ENCODE results near the gene CSNK2A3. TPM values are rescaled to one million over a fixed set of nuclear protein-coding genes. Genes with fewer than 3 reads are reported as not detected.
"Not testable (repeated sequence)": the region's sequence is repeated elsewhere in the genome, so short reads cannot be mapped to it uniquely, and the experiment has no call there.

The CSNK2A3 gene
- 2.8 TPM for polyA plus RNA-seq
- long read RNA-seq, donor 1, partial matches to known transcripts = 0 of 3 reads
- long read RNA-seq, donor 1, other reads (novel, unspliced or antisense) = 0 of 3 reads
- long read RNA-seq, donor 2, partial matches to known transcripts = 0 of 3 reads
- long read RNA-seq, donor 2, other reads (novel, unspliced or antisense) = 0 of 3 reads
- long read RNA-seq, donor 3 = 0 reads
- long read RNA-seq, donor 4 = 0 reads
- long read RNA-seq, donor 5, partial matches to known transcripts = 0 of 1 reads
- long read RNA-seq, donor 5, other reads (novel, unspliced or antisense) = 0 of 1 reads
- long read RNA-seq, donor 6, transcript CSNK2A3-201 (1 exons, 1,416 nt) = major isoform, 6 of 6 reads
- long read RNA-seq, donor 6, partial matches to known transcripts = 0 of 6 reads
- long read RNA-seq, donor 6, other reads (novel, unspliced or antisense) = 0 of 6 reads
- long read RNA-seq, donor 7, partial matches to known transcripts = 0 of 1 reads
- long read RNA-seq, donor 7, other reads (novel, unspliced or antisense) = 0 of 1 reads
- long read RNA-seq, donor 8, partial matches to known transcripts = 0 of 4 reads
- long read RNA-seq, donor 8, other reads (novel, unspliced or antisense) = 0 of 4 reads
- long read RNA-seq, donor 9, transcript CSNK2A3-201 (1 exons, 1,416 nt) = major isoform, 7 of 7 reads
- long read RNA-seq, donor 9, partial matches to known transcripts = 0 of 7 reads
- long read RNA-seq, donor 9, other reads (novel, unspliced or antisense) = 0 of 7 reads
- long read RNA-seq, donor 10 = 0 reads
- long read RNA-seq, donor 11, partial matches to known transcripts = 0 of 1 reads
- long read RNA-seq, donor 11, other reads (novel, unspliced or antisense) = 0 of 1 reads

DNA sequence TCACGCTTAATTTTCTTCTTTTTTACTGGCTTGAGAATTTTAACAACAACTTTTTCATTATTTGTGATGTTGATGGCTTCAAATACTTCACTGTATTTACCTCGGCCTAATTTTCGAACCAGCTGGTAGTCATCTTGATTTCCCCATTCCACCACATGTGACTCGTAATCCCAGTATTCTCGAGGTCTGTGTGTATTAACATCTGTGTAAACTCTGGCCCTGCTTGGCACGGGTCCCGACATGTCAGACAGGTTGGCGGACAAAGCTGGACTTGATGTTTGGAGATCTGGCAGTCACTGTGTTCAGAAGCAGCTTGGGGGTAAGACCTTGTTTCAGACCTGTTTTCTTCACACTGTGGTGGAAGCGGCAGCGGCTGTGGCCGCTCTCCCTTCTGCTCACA is at the start of gene CSNK2A3:
CSNK2A3 (minus strand) TSS at position 373 of the 400 bp plus-strand sequence; CDS start at position 242, 131 bp downstream.
- H3K36me3 ChIP-seq (ENCODE audit: control insufficient read depth, insufficient read depth, low read length); H3K27ac ChIP-seq (ENCODE audit: low read length); H3K27me3 ChIP-seq (ENCODE audit: control insufficient read depth, insufficient read depth, low read length); H3K4me1 ChIP-seq (ENCODE audit: control insufficient read depth, insufficient read depth, low read length); H3K9me3 ChIP-seq (ENCODE audit: control insufficient read depth, low read depth, low read length); H3K4me3 ChIP-seq (ENCODE audit: low read length); DNase-seq: not testable (repeated sequence)
- WGBS (ENCODE audit: insufficient coverage, low lambda C conversion rate) = 92% methylated on average over 2 of the region's 11 CpGs

DNA sequence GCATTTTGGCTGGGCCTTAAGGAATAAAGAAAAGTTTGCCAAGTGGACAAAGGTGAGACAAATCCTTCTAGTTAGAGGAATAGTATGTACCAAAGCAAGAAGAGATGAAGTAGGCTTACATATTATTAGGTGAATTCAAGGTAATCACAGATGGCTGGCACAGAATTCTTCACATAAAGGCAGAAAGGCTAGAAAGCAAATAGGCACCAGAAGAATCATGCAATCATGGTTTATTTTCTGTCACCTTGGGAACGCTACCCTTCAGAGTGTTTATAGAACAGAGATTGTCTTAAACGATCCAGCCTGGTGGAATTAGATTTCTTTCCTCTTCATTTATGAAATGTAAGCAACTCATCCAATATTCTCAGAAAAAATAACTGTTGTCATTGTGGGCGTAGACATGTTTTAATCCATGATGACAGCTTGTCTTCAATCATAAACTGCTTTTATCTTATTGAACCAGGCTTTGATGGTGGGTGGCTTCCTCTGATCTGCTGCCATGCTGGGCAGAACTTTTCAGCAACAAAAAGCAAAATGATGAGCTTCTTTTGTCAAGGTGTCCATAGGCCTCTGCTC is 49.0 kb upstream of the CSNK2A3 start:
- Histone ChIP-seq H3K9me3 (ENCODE audit: control insufficient read depth, low read depth, low read length) (no peaks in the 10 kb centered on the region), H3K4me1 (ENCODE audit: control insufficient read depth, insufficient read depth, low read length) (no peaks in the 10 kb centered on the region), H3K36me3 (ENCODE audit: control insufficient read depth, insufficient read depth, low read length) (no peaks in the 10 kb centered on the region), H3K4me3 (ENCODE audit: low read length) (no peak overlapping the region), H3K27ac (ENCODE audit: low read length) (no peak overlapping the region), H3K27me3 (ENCODE audit: control insufficient read depth, insufficient read depth, low read length) (peaks cover 13% of the 10 kb centered on the region)
- DNase-seq = no peak
- WGBS (ENCODE audit: insufficient coverage, low lambda C conversion rate) = 62% methylated on average over 3 of the region's 3 CpGs

DNA sequence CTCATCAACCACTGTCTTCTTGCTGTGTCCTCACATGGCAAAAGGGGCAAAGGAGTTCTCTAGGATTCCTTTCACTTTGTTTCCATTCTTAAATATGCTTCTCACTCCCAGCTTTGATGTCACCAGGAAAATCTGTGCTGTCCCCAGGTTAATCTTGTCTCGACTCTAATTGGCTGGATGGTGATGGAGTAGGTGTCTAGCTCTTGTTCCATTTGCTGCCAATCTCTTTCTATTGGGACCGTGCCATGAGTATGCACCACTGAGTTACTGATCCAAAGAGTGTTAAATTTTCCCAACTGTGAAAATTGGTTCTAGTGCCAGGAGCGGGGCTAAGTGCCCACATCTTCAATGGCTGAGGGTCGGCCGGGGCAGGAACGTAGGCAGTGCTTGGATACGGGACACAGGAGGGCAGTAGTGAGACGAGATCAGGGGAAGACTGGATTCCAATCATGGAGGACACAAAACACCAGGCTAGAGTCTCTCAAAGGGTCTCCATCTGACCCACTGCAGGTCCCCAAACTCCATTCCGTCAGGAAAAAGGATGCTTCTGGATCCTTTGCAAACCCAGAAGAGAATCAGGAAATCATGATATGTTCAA is 47.7 kb upstream of the CSNK2A3 start:
- DNase-seq = no peak
- peaks cover 13% of the 10 kb centered on the region for H3K27me3 ChIP-seq (ENCODE audit: control insufficient read depth, insufficient read depth, low read length)
- no peaks in the 10 kb centered on the region for H3K4me1 ChIP-seq (ENCODE audit: control insufficient read depth, insufficient read depth, low read length)
- H3K27ac ChIP-seq (ENCODE audit: low read length) = no peak overlapping the region
- no peaks in the 10 kb centered on the region for H3K36me3 ChIP-seq (ENCODE audit: control insufficient read depth, insufficient read depth, low read length)
- H3K9me3 ChIP-seq (ENCODE audit: control insufficient read depth, low read depth, low read length) = no peaks in the 10 kb centered on the region
- no peak overlapping the region for H3K4me3 ChIP-seq (ENCODE audit: low read length)
- 100% methylated on average over 1 of the region's 9 CpGs for WGBS (ENCODE audit: insufficient coverage, low lambda C conversion rate)

DNA sequence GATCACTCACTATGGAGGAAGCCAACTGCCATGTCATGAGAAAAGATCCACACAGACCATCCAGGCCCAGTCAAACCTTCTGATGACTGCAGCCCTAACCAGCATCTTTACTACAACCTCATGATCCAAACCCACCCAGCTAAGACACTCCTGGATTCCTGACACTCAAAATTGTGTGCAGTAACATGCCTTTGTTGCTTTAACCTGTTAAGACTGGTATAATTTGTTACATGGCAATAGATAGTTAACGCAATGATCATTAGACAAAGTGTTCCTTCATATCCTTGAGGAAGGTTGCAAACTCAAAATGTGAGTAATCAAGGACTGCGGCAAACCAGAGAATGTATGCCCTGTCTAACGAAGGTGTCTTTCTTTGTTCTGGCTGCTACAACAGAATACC is 47.1 kb upstream of the CSNK2A3 start:
- no peaks in the 10 kb centered on the region for H3K4me1 ChIP-seq (ENCODE audit: control insufficient read depth, insufficient read depth, low read length)
- H3K36me3 ChIP-seq (ENCODE audit: control insufficient read depth, insufficient read depth, low read length) = no peaks in the 10 kb centered on the region
- no peak overlapping the region for H3K27ac ChIP-seq (ENCODE audit: low read length)
- no peak for DNase-seq
- no peaks in the 10 kb centered on the region for H3K9me3 ChIP-seq (ENCODE audit: control insufficient read depth, low read depth, low read length)
- no peak overlapping the region for H3K4me3 ChIP-seq (ENCODE audit: low read length)
- WGBS (ENCODE audit: insufficient coverage, low lambda C conversion rate) = 100% methylated on average over 2 of the region's 3 CpGs
- H3K27me3 ChIP-seq (ENCODE audit: control insufficient read depth, insufficient read depth, low read length) = peaks cover 11% of the 10 kb centered on the region

DNA sequence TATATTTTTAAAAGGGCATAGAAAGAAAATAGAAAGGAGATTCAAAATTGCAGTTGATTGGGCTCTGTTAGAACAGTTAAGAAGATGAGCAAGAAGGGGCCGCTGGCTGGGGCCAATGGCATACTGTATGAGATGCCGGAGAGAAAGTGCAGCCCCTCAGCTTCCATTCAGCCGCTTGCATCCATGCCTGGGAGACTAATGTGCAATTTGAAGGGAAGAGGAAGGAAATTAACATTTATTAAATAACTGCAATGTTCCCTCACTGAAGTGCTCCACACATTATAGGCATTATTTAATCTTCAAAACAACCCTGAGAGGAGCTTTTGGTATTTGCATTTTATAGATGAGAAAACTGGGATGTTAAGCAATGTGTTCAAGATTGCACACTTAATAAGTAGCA is 44.7 kb upstream of the CSNK2A3 start:
- no CpG with 5 or more reads among the region's 3 CpGs for WGBS (ENCODE audit: insufficient coverage, low lambda C conversion rate)
- Histone ChIP-seq H3K4me3 (ENCODE audit: low read length) (no peak overlapping the region), H3K27ac (ENCODE audit: low read length) (no peak overlapping the region), H3K4me1 (ENCODE audit: control insufficient read depth, insufficient read depth, low read length) (no peaks in the 10 kb centered on the region), H3K36me3 (ENCODE audit: control insufficient read depth, insufficient read depth, low read length) (no peaks in the 10 kb centered on the region), H3K27me3 (ENCODE audit: control insufficient read depth, insufficient read depth, low read length) (peaks cover 2% of the 10 kb centered on the region), H3K9me3 (ENCODE audit: control insufficient read depth, low read depth, low read length) (no peaks in the 10 kb centered on the region)
- no peak for DNase-seq

DNA sequence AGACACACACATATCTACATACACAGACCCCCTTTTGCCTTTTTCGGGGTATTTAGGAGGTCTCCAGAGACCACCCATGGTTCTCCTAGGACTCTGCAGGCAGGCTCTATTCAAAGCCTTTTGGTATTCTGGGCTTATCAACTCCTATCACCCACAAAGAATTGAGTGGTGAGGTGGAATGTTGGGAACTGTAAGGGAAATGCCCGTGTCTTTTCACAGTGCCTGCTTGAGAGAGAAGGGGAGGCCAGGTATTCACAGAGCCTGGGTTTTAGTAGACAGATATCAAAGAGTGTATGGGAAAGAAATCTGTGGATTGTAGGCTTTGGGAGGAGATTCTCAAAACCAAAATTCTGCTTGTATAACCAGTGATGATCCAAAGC is 44.0 kb upstream of the CSNK2A3 start:
- H3K9me3 ChIP-seq (ENCODE audit: control insufficient read depth, low read depth, low read length) = no peaks in the 10 kb centered on the region
- no peaks in the 10 kb centered on the region for H3K36me3 ChIP-seq (ENCODE audit: control insufficient read depth, insufficient read depth, low read length)
- H3K4me3 ChIP-seq (ENCODE audit: low read length) = no peak overlapping the region
- no CpG with 5 or more reads among the region's 2 CpGs for WGBS (ENCODE audit: insufficient coverage, low lambda C conversion rate)
- peaks cover 2% of the 10 kb centered on the region for H3K27me3 ChIP-seq (ENCODE audit: control insufficient read depth, insufficient read depth, low read length)
- no peak overlapping the region for H3K27ac ChIP-seq (ENCODE audit: low read length)
- no peaks in the 10 kb centered on the region for H3K4me1 ChIP-seq (ENCODE audit: control insufficient read depth, insufficient read depth, low read length)
- DNase-seq = no peak

DNA sequence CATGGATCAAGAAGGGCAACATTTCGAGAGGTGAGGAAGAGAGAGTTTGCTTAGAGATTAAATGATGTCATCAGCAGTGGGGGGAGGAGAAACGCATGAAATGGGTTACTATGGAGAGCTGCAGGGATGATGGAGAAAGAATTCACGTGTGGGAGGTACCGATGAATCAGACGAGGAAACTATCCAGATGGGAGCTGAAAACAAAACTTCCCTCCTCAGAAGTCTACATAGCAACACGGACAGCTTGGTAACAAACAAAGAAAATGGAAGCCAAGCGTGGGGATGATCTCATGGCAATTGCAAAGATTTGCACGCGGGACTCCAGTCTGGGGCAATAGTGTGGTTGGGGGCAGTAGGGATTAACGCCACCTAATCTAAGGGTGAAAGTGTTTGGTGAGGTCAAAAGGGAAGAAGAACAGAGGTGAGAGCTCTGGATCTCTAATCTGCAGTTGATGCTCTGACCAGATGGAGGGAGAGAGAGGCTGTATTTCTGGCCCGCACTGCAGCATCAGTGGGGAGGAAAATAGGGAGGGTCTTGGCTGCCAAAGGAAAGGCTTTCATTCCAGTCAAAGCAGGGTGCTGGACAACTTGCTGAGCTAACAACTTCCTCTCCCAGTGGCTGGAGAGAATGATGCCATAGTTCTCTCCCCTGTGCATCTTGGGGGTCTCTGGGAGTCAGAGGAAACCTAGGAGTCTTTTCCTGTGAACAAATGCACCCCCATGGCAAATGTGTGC is 43.4 kb upstream of the CSNK2A3 start:
- no peaks in the 10 kb centered on the region for H3K9me3 ChIP-seq (ENCODE audit: control insufficient read depth, low read depth, low read length)
- DNase-seq = peak; percentile 17 to 31
- H3K36me3 ChIP-seq (ENCODE audit: control insufficient read depth, insufficient read depth, low read length) = no peaks in the 10 kb centered on the region
- H3K27me3 ChIP-seq (ENCODE audit: control insufficient read depth, insufficient read depth, low read length) = peaks cover 2% of the 10 kb centered on the region
- no peak overlapping the region for H3K27ac ChIP-seq (ENCODE audit: low read length)
- no peaks in the 10 kb centered on the region for H3K4me1 ChIP-seq (ENCODE audit: control insufficient read depth, insufficient read depth, low read length)
- no peak overlapping the region for H3K4me3 ChIP-seq (ENCODE audit: low read length)
- WGBS (ENCODE audit: insufficient coverage, low lambda C conversion rate) = 58% methylated on average over 5 of the region's 11 CpGs

DNA sequence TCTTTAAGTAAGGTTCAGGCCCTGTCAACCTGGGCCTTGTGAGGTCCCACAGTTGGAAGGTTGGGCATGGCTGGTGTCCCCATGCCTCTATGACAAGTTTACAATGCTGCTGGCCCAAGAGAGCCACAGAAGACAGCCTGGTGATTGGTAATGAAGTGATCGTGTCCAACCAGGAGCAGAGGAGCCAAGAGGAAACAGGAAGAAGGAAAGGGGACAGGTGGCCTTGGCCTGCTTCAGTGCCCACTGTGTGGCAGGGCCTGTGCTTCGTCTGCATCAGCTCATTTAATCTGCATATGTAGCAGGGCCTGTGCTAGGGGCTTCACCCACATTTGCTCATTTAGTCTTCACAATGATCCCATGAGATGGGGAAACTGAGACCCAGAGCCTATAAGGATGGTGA is 42.1 kb upstream of the CSNK2A3 start:
- Histone ChIP-seq H3K4me3 (ENCODE audit: low read length) (no peak overlapping the region), H3K36me3 (ENCODE audit: control insufficient read depth, insufficient read depth, low read length) (no peaks in the 10 kb centered on the region), H3K27ac (ENCODE audit: low read length) (no peak overlapping the region), H3K9me3 (ENCODE audit: control insufficient read depth, low read depth, low read length) (no peaks in the 10 kb centered on the region), H3K4me1 (ENCODE audit: control insufficient read depth, insufficient read depth, low read length) (no peaks in the 10 kb centered on the region), H3K27me3 (ENCODE audit: control insufficient read depth, insufficient read depth, low read length) (no peaks in the 10 kb centered on the region)
- DNase-seq = no peak
- WGBS (ENCODE audit: insufficient coverage, low lambda C conversion rate) = no CpG with 5 or more reads among the region's 2 CpGs

DNA sequence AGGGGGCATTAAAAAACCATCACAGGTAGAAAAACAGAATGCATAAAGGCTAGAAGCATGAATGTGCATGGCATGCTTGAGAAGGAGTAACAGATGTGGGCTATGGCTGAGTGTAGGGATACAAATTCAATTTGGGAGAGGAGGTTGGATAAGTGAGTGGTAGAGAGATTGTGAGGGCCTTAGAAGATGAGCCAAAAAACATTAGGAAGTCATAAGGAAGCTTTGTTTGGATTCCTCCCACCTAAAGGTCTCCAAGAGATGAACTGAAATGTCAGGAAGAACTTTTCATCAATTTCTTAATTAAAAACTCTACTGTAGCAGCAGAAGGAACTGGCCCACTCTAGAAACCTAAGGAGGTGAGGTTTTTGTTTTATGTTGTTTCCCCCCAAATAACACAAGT is 41.2 kb upstream of the CSNK2A3 start:
- DNase-seq = no peak
- H3K4me3 ChIP-seq (ENCODE audit: low read length) = no peak overlapping the region
- H3K27ac ChIP-seq (ENCODE audit: low read length) = no peak overlapping the region
- H3K4me1 ChIP-seq (ENCODE audit: control insufficient read depth, insufficient read depth, low read length) = no peaks in the 10 kb centered on the region
- H3K36me3 ChIP-seq (ENCODE audit: control insufficient read depth, insufficient read depth, low read length) = no peaks in the 10 kb centered on the region
- H3K27me3 ChIP-seq (ENCODE audit: control insufficient read depth, insufficient read depth, low read length) = no peaks in the 10 kb centered on the region
- H3K9me3 ChIP-seq (ENCODE audit: control insufficient read depth, low read depth, low read length) = no peaks in the 10 kb centered on the region
